H9 (cell line): ENCODE results near the gene LRRFIP2. TPM values are rescaled to one million over a fixed set of nuclear protein-coding genes. Genes with fewer than 3 reads are reported as not detected.

Source experiments
- DNase-seq: peaks from one replicate; pipeline ENCODE4 v3.0.0-alpha.2; 2017
- H2AFZ ChIP-seq: one replicate; pipeline ENCODE4 v1.6.1; 2013; ENCODE audit warnings: mild to moderate bottlenecking, low read length, control low read depth, moderate library complexity
- H2AK5ac ChIP-seq: 2 replicates; pipeline ENCODE4 v1.6.1; 2013; ENCODE audit warnings: low read length, control low read depth, mixed read lengths; ENCODE audit not compliant: insufficient read length
- H2BK120ac ChIP-seq: one replicate; pipeline ENCODE4 v1.6.1; 2013; ENCODE audit warnings: low read depth, mild to moderate bottlenecking, low read length, control low read depth, inconsistent platforms; ENCODE audit not compliant: poor library complexity, severe bottlenecking
- H2BK12ac ChIP-seq: 2 replicates; pipeline ENCODE4 v1.6.1; 2013; ENCODE audit warnings: low read length, control low read depth, mixed read lengths, low read depth; ENCODE audit not compliant: insufficient read length
- H2BK15ac ChIP-seq: 2 replicates; pipeline ENCODE4 v1.6.1; 2013; ENCODE audit warnings: low read depth, low read length, control low read depth
- H2BK20ac ChIP-seq: one replicate; pipeline ENCODE4 v1.6.1; 2013; ENCODE audit warnings: low read depth, mild to moderate bottlenecking, low read length, control low read depth, inconsistent platforms; ENCODE audit not compliant: poor library complexity, severe bottlenecking
- H2BK5ac ChIP-seq: 2 replicates; pipeline ENCODE4 v1.6.1; 2013; ENCODE audit warnings: low read length, control low read depth, mixed read lengths; ENCODE audit not compliant: insufficient read length
- H3K14ac ChIP-seq: 2 replicates; pipeline ENCODE4 v1.6.1; 2013; ENCODE audit warnings: low read length, control low read depth; ENCODE audit not compliant: insufficient read depth
- H3K18ac ChIP-seq: 2 replicates; pipeline ENCODE4 v1.6.1; 2013; ENCODE audit warnings: low read depth, mild to moderate bottlenecking, mixed read lengths, low read length, control low read depth; ENCODE audit not compliant: insufficient read length
- H3K23ac ChIP-seq: 2 replicates; pipeline ENCODE4 v1.6.1; 2013; ENCODE audit warnings: low read length, control low read depth, mixed read lengths, low read depth; ENCODE audit not compliant: insufficient read length
- H3K23me2 ChIP-seq: 2 replicates; pipeline ENCODE4 v1.6.1; 2013; ENCODE audit warnings: low read depth, mild to moderate bottlenecking, mixed read lengths, low read length, control low read depth; ENCODE audit not compliant: insufficient read length, poor library complexity, severe bottlenecking
- H3K27ac ChIP-seq: 2 replicates; pipeline ENCODE4 v1.5.1; 2013; ENCODE audit warnings: low read length, control low read depth, mixed read lengths, low read depth; ENCODE audit not compliant: insufficient read length
- H3K27me3 ChIP-seq: 2 replicates; pipeline ENCODE4 v1.6.1; 2013; ENCODE audit warnings: low read length, control low read depth, inconsistent platforms; ENCODE audit not compliant: insufficient read depth
- H3K4ac ChIP-seq: 2 replicates; pipeline ENCODE4 v1.6.1; 2013; ENCODE audit warnings: low read depth, mild to moderate bottlenecking, control low read depth, inconsistent platforms, low read length, moderate library complexity
- H3K4me1 ChIP-seq: 2 replicates; pipeline ENCODE4 v1.6.1; 2013; ENCODE audit warnings: low read length, control low read depth, inconsistent platforms; ENCODE audit not compliant: insufficient read depth
- H3K4me2 ChIP-seq: 2 replicates; pipeline ENCODE4 v1.6.1; 2013; ENCODE audit warnings: low read length, control low read depth, mixed read lengths; ENCODE audit not compliant: insufficient read length, insufficient read depth
- H3K56ac ChIP-seq: 2 replicates; pipeline ENCODE4 v1.6.1; 2013; ENCODE audit warnings: low read depth, mild to moderate bottlenecking, mixed read lengths, low read length, control low read depth; ENCODE audit not compliant: insufficient read length
- H3K79me1 ChIP-seq: 2 replicates; pipeline ENCODE4 v1.6.1; 2013; ENCODE audit warnings: low read depth, mild to moderate bottlenecking, moderate library complexity, low read length, control low read depth, inconsistent platforms; ENCODE audit not compliant: insufficient read depth, poor library complexity, severe bottlenecking
- H3K79me2 ChIP-seq: 2 replicates; pipeline ENCODE4 v1.6.1; 2013; ENCODE audit warnings: low read length, control low read depth, inconsistent platforms; ENCODE audit not compliant: insufficient read depth
- H3K9ac ChIP-seq: 2 replicates; pipeline ENCODE4 v1.6.1; 2013; ENCODE audit warnings: low read length, control low read depth, mixed read lengths; ENCODE audit not compliant: insufficient read length; ENCODE audit errors: extremely low read depth
- H3K9me3 ChIP-seq: one replicate; pipeline ENCODE4 v1.6.1; 2013; ENCODE audit warnings: low read depth, low read length, inconsistent platforms; ENCODE audit not compliant: control insufficient read depth
- H3T11ph ChIP-seq: one replicate; pipeline ENCODE4 v1.6.1; 2013; ENCODE audit warnings: mild to moderate bottlenecking, low read length, control low read depth, inconsistent platforms
- H4K20me1 ChIP-seq: one replicate; pipeline ENCODE4 v1.6.1; 2013; ENCODE audit not compliant: control insufficient read depth, insufficient read length, insufficient read depth
- H4K5ac ChIP-seq: 2 replicates; pipeline ENCODE4 v1.6.1; 2013; ENCODE audit warnings: low read depth, mild to moderate bottlenecking, mixed read lengths, low read length, control low read depth; ENCODE audit not compliant: insufficient read length
- H4K8ac ChIP-seq: replicated peaks from 2 replicates; pipeline ENCODE4 v1.6.1; 2013; ENCODE audit warnings: low read length, control low read depth, mixed read lengths, low read depth; ENCODE audit not compliant: insufficient read length
- H4K91ac ChIP-seq: 2 replicates; pipeline ENCODE4 v1.6.1; 2013; ENCODE audit warnings: low read depth, mild to moderate bottlenecking, moderate library complexity, mixed read lengths, low read length, control low read depth; ENCODE audit not compliant: insufficient read length
- H3K27ac Mint-ChIP-seq, 3 experiments: 2 replicates in 2 of 3; 3 replicates in 1 of 3; pipeline ENCODE4 v1.8.0; 2020 to 2021; ENCODE audit warnings: mixed read lengths in 3 of 3, mild to moderate bottlenecking in 1 of 3, moderate library complexity in 1 of 3
- H3K27me3 Mint-ChIP-seq: 2 replicates; pipeline ENCODE4 v1.8.0; 2021; ENCODE audit warnings: low read depth, mild to moderate bottlenecking, moderate library complexity, mixed read lengths
- H3K36me3 Mint-ChIP-seq, 3 experiments: 2 replicates in 2 of 3; 3 replicates in 1 of 3; pipeline ENCODE4 v1.8.0; 2020 to 2021; ENCODE audit warnings: low read depth in 3 of 3, mixed read lengths in 3 of 3; ENCODE audit not compliant: insufficient read depth in 1 of 3
- H3K4me1 Mint-ChIP-seq, 2 experiments: 2 replicates each; pipeline ENCODE4 v1.8.0; 2020; ENCODE audit warnings: mixed read lengths in 2 of 2
- H3K4me3 Mint-ChIP-seq, 2 experiments: 2 replicates in 1 of 2; 3 replicates in 1 of 2; pipeline ENCODE4 v1.8.0; 2020 to 2021; ENCODE audit warnings: mild to moderate bottlenecking in 2 of 2, mixed read lengths in 2 of 2, moderate library complexity in 1 of 2
- H3K9me3 Mint-ChIP-seq, 2 experiments: 2 replicates in 1 of 2; 3 replicates in 1 of 2; pipeline ENCODE4 v1.8.0; 2020; ENCODE audit warnings: mild to moderate bottlenecking in 2 of 2, mixed read lengths in 2 of 2, moderate library complexity in 1 of 2
- WGBS: extraction: QIAGEN DNeasy Blood & Tissue Kit; methylation state at CpG from one replicate; pipeline ENCODE4 v1.1.7; 2013; ENCODE audit warnings: missing lambda C conversion rate, low lambda C conversion rate, mixed read lengths; ENCODE audit not compliant: insufficient read length; ENCODE audit errors: extremely low coverage; 5-methylcytosine and 5-hydroxymethylcytosine counted together
- total RNA-seq: library from RNA; stranded (reverse); gene quantifications from 2 replicates; pipeline ENCODE4 v1.2.1, GENCODE V29; 2021
- TF ChIP-seq, protein P1 (sequence below): fragments of 200-600 bp; sonication (generic); conservative IDR thresholded peaks from 3 replicates; pipeline ENCODE4 v1.8.0; 2021; ENCODE audit warnings: antibody characterized with exemption, mild to moderate bottlenecking

The LRRFIP2 gene
- total RNA-seq, 1 experiment from 2014 or later, result 30.7 TPM

DNA sequence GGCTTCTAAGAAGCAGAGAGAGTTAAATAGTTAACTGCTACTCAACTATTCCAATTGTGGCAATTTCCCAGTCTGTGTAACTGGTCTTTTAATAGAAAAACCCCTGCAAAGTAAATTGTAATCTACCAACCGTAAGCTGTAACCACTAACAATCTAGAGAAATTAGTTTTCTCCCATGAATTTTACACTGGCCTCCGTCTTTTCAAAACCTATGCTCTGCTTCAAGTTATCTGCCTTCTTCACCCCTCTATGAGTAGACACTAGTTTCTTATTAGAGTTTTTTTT, 42.6 kb downstream of the LRRFIP2 start:
- no peak overlapping the region for H3K18ac ChIP-seq
- no peaks in the 10 kb centered on the region for H3K9me3 ChIP-seq
- no peak overlapping the region for H2AFZ ChIP-seq
- no peak overlapping the region for H4K5ac ChIP-seq
- Mint-ChIP-seq H3K27ac (no peak overlapping the region), H3K4me3 (no peak overlapping the region), H3K36me3 (no peaks in the 10 kb centered on the region), H3K4me1 (peaks cover 5 to 10% of the 10 kb centered on the region in 2 experiments), H3K9me3 (no peaks in the 10 kb centered on the region), H3K27me3 (no peaks in the 10 kb centered on the region)
- H3K27ac ChIP-seq, result no peak overlapping the region
- H3K9ac ChIP-seq, result no peak overlapping the region
- no peak overlapping the region for H3K4me2 ChIP-seq
- TF ChIP-seq, protein P1, sequence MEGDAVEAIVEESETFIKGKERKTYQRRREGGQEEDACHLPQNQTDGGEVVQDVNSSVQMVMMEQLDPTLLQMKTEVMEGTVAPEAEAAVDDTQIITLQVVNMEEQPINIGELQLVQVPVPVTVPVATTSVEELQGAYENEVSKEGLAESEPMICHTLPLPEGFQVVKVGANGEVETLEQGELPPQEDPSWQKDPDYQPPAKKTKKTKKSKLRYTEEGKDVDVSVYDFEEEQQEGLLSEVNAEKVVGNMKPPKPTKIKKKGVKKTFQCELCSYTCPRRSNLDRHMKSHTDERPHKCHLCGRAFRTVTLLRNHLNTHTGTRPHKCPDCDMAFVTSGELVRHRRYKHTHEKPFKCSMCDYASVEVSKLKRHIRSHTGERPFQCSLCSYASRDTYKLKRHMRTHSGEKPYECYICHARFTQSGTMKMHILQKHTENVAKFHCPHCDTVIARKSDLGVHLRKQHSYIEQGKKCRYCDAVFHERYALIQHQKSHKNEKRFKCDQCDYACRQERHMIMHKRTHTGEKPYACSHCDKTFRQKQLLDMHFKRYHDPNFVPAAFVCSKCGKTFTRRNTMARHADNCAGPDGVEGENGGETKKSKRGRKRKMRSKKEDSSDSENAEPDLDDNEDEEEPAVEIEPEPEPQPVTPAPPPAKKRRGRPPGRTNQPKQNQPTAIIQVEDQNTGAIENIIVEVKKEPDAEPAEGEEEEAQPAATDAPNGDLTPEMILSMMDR, result no peak
- no peaks in the 10 kb centered on the region for H3K79me2 ChIP-seq
- no peak overlapping the region for H2BK5ac ChIP-seq
- H2AK5ac ChIP-seq, result no peak overlapping the region
- no peak overlapping the region for H3K14ac ChIP-seq
- no peaks in the 10 kb centered on the region for H3K79me1 ChIP-seq
- no peak overlapping the region for H3T11ph ChIP-seq
- no peak overlapping the region for H2BK12ac ChIP-seq
- no peak overlapping the region for H4K8ac ChIP-seq
- H4K20me1 ChIP-seq, result no peaks in the 10 kb centered on the region
- no CpG with 5 or more reads among the region's 2 CpGs for WGBS
- H2BK15ac ChIP-seq, result no peak overlapping the region
- H3K56ac ChIP-seq, result no peak overlapping the region
- no peaks in the 10 kb centered on the region for H3K27me3 ChIP-seq
- H3K23ac ChIP-seq, result no peak overlapping the region
- no peak overlapping the region for H4K91ac ChIP-seq
- H2BK20ac ChIP-seq, result no peak overlapping the region
- no peak overlapping the region for H3K4ac ChIP-seq
- DNase-seq, result no peak
- H3K4me1 ChIP-seq, result peaks cover 3% of the 10 kb centered on the region; the same call in 1 of the 2 replicates
- H3K23me2 ChIP-seq, result no peaks in the 10 kb centered on the region
- H2BK120ac ChIP-seq, result no peak overlapping the region
